ENCODE measurements around the gene ACIN1.

Gene ACIN1

DNA sequence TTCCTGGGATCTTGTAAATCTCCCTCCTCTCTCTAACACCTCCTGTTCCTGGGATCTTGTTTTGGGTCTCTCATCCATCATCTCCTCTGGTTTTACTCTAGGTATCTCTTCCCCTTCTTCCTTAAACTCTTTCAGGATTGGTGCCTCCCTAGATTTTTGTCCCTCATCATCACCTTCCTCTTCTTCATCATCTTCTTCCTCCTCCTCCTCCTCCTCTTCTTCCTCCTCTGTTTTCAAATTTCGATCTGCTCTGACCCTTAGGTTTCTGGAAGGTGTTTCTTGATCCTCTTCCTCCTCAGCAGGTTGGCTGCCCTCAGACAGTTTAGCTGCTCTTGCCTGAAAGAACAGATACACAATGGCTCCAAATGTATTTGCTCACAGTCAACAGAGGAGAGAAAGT lies 14.5 kb downstream of the ACIN1 start:
- TF ChIP-seq, protein P1, sequence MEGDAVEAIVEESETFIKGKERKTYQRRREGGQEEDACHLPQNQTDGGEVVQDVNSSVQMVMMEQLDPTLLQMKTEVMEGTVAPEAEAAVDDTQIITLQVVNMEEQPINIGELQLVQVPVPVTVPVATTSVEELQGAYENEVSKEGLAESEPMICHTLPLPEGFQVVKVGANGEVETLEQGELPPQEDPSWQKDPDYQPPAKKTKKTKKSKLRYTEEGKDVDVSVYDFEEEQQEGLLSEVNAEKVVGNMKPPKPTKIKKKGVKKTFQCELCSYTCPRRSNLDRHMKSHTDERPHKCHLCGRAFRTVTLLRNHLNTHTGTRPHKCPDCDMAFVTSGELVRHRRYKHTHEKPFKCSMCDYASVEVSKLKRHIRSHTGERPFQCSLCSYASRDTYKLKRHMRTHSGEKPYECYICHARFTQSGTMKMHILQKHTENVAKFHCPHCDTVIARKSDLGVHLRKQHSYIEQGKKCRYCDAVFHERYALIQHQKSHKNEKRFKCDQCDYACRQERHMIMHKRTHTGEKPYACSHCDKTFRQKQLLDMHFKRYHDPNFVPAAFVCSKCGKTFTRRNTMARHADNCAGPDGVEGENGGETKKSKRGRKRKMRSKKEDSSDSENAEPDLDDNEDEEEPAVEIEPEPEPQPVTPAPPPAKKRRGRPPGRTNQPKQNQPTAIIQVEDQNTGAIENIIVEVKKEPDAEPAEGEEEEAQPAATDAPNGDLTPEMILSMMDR (IDR thresholded peaks at IDR 0.05; ENCODE audit: control insufficient read depth, extremely low read depth, insufficient read depth): no peak
- H3K4me3 ChIP-seq (ENCODE audit: low read depth, low read length): no peak overlapping the region
- DNase-seq (ENCODE audit: low read depth): no peak

- TF ChIP-seq, protein P1 (IDR thresholded peaks at IDR 0.05; ENCODE audit: control insufficient read depth, extremely low read depth, insufficient read depth): no peak
- DNase-seq (ENCODE audit: low read depth): no peak
- no peak overlapping the region for H3K4me3 ChIP-seq (ENCODE audit: low read depth, low read length)
Measured at GRCh38 chr14:23079716-23080115, 15.2 kb downstream of the ACIN1 start.

DNA sequence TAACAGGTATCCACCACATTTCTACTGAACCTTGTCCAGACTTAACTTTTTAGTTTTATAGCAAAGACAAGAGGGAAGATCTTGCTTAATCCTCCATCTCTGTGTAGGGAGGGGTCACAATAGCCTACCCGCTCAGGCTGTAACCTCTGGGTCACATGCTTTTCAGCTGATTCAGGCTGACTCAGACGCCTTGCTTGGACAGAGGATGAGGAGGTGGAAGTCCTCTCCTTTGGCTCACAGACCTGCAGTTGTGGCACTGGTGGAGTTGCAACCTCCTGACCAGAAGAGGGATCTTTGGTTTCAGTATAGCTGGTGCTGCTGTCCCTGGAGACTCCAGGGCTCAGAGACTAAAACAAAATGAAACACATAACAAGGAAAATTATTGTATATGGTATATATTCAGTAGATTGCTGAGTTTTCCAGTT lies 16.2 kb downstream of the ACIN1 start:
- no peak overlapping the region for H3K4me3 ChIP-seq (ENCODE audit: low read depth, low read length)
- TF ChIP-seq, protein P1 (IDR thresholded peaks at IDR 0.05; ENCODE audit: control insufficient read depth, extremely low read depth, insufficient read depth): no peak
- DNase-seq (ENCODE audit: low read depth): no peak

GRCh38 chr14:23077962-23078361 lies 17.0 kb downstream of the ACIN1 start:
- no peak for DNase-seq (ENCODE audit: low read depth)
- no peak overlapping the region for H3K4me3 ChIP-seq (ENCODE audit: low read depth, low read length)
- TF ChIP-seq, protein P1 (IDR thresholded peaks at IDR 0.05; ENCODE audit: control insufficient read depth, extremely low read depth, insufficient read depth): no peak

DNA sequence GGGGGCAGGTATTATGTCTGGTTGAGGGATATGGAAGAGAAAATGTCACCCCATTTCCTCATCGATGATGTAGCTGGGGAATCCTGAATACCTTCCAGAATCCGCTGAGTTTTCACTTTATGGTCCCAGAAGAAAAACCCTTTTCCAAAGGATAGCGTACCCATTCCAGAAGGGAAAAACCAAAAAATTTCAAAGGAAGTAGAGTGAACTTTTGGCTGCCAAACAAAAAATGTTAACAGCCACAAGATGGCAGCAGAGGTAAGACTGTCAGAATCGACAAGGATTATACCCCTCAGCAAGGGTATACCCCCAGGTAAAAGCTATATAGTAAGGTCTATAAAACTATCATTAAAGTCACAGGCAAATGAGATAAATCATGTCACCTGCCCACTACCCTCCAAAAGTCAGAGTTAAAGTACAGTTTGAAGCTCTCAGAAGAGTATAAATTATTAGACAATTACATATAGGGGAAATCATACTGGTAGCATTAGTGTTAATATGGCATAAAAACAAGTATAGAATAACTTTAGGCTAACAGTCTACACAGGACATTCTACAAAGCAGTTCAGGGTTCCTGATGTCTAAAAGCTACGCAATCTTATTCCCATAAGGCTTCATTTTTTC lies 18.0 kb downstream of the ACIN1 start:
- H3K4me3 ChIP-seq (ENCODE audit: low read depth, low read length): no peak overlapping the region
- TF ChIP-seq, protein P1 (IDR thresholded peaks at IDR 0.05; ENCODE audit: control insufficient read depth, extremely low read depth, insufficient read depth): peak; percentile 58
- DNase-seq (ENCODE audit: low read depth): no peak

GRCh38 chr14:23074906-23075305 lies 20.0 kb downstream of the ACIN1 start:
- no peak overlapping the region for H3K4me3 ChIP-seq (ENCODE audit: low read depth, low read length)
- no peak for DNase-seq (ENCODE audit: low read depth)
- TF ChIP-seq, protein P1 (IDR thresholded peaks at IDR 0.05; ENCODE audit: control insufficient read depth, extremely low read depth, insufficient read depth): no peak

DNA sequence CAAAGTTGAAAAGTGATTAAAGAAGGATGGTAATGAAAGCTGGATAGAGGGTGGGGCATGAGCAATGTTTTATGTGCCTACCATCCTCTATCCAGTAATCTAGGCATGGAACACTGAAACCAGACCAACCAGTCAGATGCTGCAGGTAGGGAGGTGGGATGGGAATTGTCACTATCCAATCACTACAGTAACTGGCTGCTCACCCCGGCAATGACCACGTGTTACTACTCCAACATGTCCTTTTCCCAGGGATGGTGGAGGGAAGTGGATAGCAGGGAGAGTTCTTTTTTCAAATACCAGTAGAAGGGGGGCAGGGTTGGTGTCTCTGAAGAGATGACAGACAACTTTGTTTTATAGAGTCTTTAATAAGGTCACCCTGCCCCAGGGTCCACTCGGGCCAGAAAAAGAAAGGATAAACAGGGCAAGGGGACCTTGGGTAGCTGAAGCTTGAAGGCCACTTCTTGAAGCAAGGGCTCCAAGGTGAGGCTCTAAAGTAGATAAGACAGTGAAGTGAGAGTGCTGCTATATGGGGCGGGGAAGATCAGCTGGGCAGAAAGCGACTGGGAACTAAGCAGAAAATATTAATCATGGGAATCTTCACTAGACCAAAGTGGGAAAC lies 22.9 kb downstream of the ACIN1 start:
- peak; percentile 90 for DNase-seq (ENCODE audit: low read depth)
- peak overlapping the region; percentile 85 for H3K4me3 ChIP-seq (ENCODE audit: low read depth, low read length)
- TF ChIP-seq, protein P1 (IDR thresholded peaks at IDR 0.05; ENCODE audit: control insufficient read depth, extremely low read depth, insufficient read depth): no peak
